HCT116 (cell line): ENCODE data around the gene SLC24A5. TPM values are rescaled to one million over a fixed set of nuclear protein-coding genes. Genes with fewer than 3 reads are reported as not detected.

Experiments
- ATAC-seq: fragments of 200-7000 bp; cut with Tn5 transposase; 2 replicates; pipeline ENCODE4 v1.9.1; 2020; ENCODE audit warnings: mild to moderate bottlenecking, moderate library complexity
- BruUV-seq: library from RNA; stranded (reverse); fragments of 400-500 nt; replicated peaks from 2 replicates; lab custom pipeline; 2021; lab: Mats Ljungman, UMichigan
- CTCF ChIA-PET: fragments of 300-600 bp; sonication (Branson Sonifier 250); formaldehyde crosslinking; loops from one replicate; lab custom pipeline; 2021; ENCODE audit warnings: antibody characterized with exemption; lab: Charles Lee
- POLR2A ChIA-PET: fragments of 300-600, 350-600 bp; sonication (Branson Sonifier 250); formaldehyde crosslinking; loops from one replicate; lab custom pipeline; 2021; ENCODE audit warnings: antibody characterized with exemption; lab: Charles Lee
- RAD21 ChIA-PET, 2 experiments: fragments of 300-600 bp; sonication (Branson Sonifier 250); formaldehyde crosslinking; loops; one replicate each; lab custom pipeline; 2023; ENCODE audit warnings: low total read pairs in 2 of 2; ENCODE audit not compliant: uncharacterized antibody in 2 of 2, unreplicated experiment in 2 of 2, low non-redundant PET in 1 of 2; lab: Charles Lee
- DNase-seq: peaks from one replicate; pipeline ENCODE4 v3.0.0-alpha.2; 2010; ENCODE audit warnings: low read depth, low spot score
- H2AFZ ChIP-seq: fragments of 200-600 bp; shearing (Covaris generic), sonication (generic); 2 replicates; pipeline ENCODE4 v1.6.1; 2017; ENCODE audit warnings: low read depth, mixed run types, mixed read lengths, antibody characterized with exemption, low read length; ENCODE audit not compliant: poor library complexity, severe bottlenecking
- H3K27ac ChIP-seq: 2 replicates; pipeline ENCODE4 v1.5.1; 2012; ENCODE audit warnings: low read depth, low read length
- H3K27me3 ChIP-seq: fragments of 200-600 bp; sonication (generic); 2 replicates; pipeline ENCODE4 v1.6.1; 2016; ENCODE audit warnings: mixed run types, low read length, mixed read lengths; ENCODE audit not compliant: insufficient read depth
- H3K36me3 ChIP-seq, 2 experiments: fragments of 200-500 bp in 1 of 2; fragments of 200-600 bp in 1 of 2; sonication (Bioruptor generic) in 1 of 2; sonication (generic) in 1 of 2; 2 replicates each; pipeline versions ENCODE4 v1.5.1 to v1.6.1; 2014 to 2016; ENCODE audit warnings: low read length in 2 of 2, inconsistent platforms in 1 of 2, mixed read lengths in 1 of 2, mixed run types in 1 of 2; ENCODE audit not compliant: insufficient read depth in 2 of 2, control insufficient read depth in 1 of 2
- H3K4me1 ChIP-seq, 2 experiments: fragments of 200-600 bp in 1 of 2; sonication (generic) in 1 of 2; 2 replicates each; pipeline versions ENCODE4 v1.5.1 to v1.6.1; 2012 to 2017; ENCODE audit warnings: low read length in 2 of 2, inconsistent platforms in 1 of 2, mild to moderate bottlenecking in 1 of 2, mixed read lengths in 1 of 2, mixed run types in 1 of 2, moderate library complexity in 1 of 2; ENCODE audit not compliant: insufficient read depth in 2 of 2, control insufficient read depth in 1 of 2
- H3K4me2 ChIP-seq: fragments of 200-600 bp; sonication (generic); 2 replicates; pipeline ENCODE4 v1.6.1; 2017; ENCODE audit warnings: mixed run types, low read length, mixed read lengths
- H3K4me3 ChIP-seq, 2 experiments: fragments of 200-600 bp in 1 of 2; sonication (generic) in 1 of 2; replicated peaks in 1 of 2; 2 replicates each; pipeline ENCODE4 v1.5.1; 2011 to 2016; ENCODE audit warnings: low read length in 2 of 2, control low read depth in 1 of 2, low read depth in 1 of 2, mild to moderate bottlenecking in 1 of 2, mixed read lengths in 1 of 2, mixed run types in 1 of 2
- H3K79me2 ChIP-seq: fragments of 200-600 bp; sonication (generic); 2 replicates; pipeline ENCODE4 v1.6.1; 2017; ENCODE audit warnings: mild to moderate bottlenecking, mixed run types, low read length, moderate library complexity, mixed read lengths; ENCODE audit not compliant: insufficient read depth
- H3K9ac ChIP-seq: fragments of 200-600 bp; sonication (generic); 2 replicates; pipeline ENCODE4 v1.6.1; 2016; ENCODE audit warnings: low read length, mixed read lengths
- H3K9me2 ChIP-seq: fragments of 200-600 bp; sonication (generic), shearing (Covaris generic); 2 replicates; pipeline ENCODE4 v1.6.1; 2017; ENCODE audit warnings: mixed run types, mild to moderate bottlenecking, moderate library complexity; ENCODE audit not compliant: insufficient read depth
- H3K9me3 ChIP-seq, 2 experiments: fragments of 200-500 bp in 1 of 2; fragments of 200-600 bp in 1 of 2; sonication (Bioruptor generic) in 1 of 2; sonication (generic) in 1 of 2; 2 replicates each; pipeline ENCODE4 v1.6.1; 2014 to 2017; ENCODE audit warnings: low read length in 2 of 2, mixed read lengths in 2 of 2, inconsistent platforms in 1 of 2, low read depth in 1 of 2, mild to moderate bottlenecking in 1 of 2, mixed run types in 1 of 2, moderate library complexity in 1 of 2; ENCODE audit not compliant: control insufficient read depth in 1 of 2, insufficient read depth in 1 of 2
- H4K20me1 ChIP-seq: fragments of 200-600 bp; sonication (generic), shearing (Covaris generic); 2 replicates; pipeline ENCODE4 v1.6.1; 2017; ENCODE audit warnings: mixed run types, mild to moderate bottlenecking, moderate library complexity; ENCODE audit not compliant: insufficient read depth
- CBX3 ChIP-seq: IDR thresholded peaks from 2 replicates; pipeline ENCODE4 v1.6.1; 2012; ENCODE audit warnings: low read depth
- CEBPB ChIP-seq: IDR thresholded peaks from 2 replicates; pipeline ENCODE4 v1.6.1; 2012; ENCODE audit warnings: low read depth
- ELF1 ChIP-seq: IDR thresholded peaks from 2 replicates; pipeline ENCODE4 v1.6.1; 2012; ENCODE audit warnings: low read depth, borderline replicate concordance
- EZH2 ChIP-seq: fragments of 200-600 bp; sonication (generic); IDR thresholded peaks from 2 replicates; pipeline ENCODE4 v1.6.1; 2017; ENCODE audit warnings: antibody characterized with exemption, mixed run types
- FOSL1 ChIP-seq: IDR thresholded peaks from 2 replicates; pipeline ENCODE4 v1.6.1; 2012; ENCODE audit warnings: low read depth
- JUND ChIP-seq: IDR thresholded peaks from 2 replicates; pipeline ENCODE4 v1.6.1; 2012
- POLR2AphosphoS5 ChIP-seq: IDR thresholded peaks from 2 replicates; pipeline ENCODE4 v1.6.1; 2011; ENCODE audit warnings: mild to moderate bottlenecking, low read depth, low read length, moderate library complexity
- RAD21 ChIP-seq: IDR thresholded peaks from 2 replicates; pipeline ENCODE4 v1.6.1; 2012; ENCODE audit warnings: low read depth, mild to moderate bottlenecking
- SIN3A ChIP-seq: IDR thresholded peaks from 2 replicates; pipeline ENCODE4 v1.6.1; 2012; ENCODE audit warnings: low read depth
- SP1 ChIP-seq: IDR thresholded peaks from 2 replicates; pipeline ENCODE4 v1.6.1; 2012; ENCODE audit warnings: low read depth
- SRF ChIP-seq: IDR thresholded peaks from 2 replicates; pipeline ENCODE4 v1.6.1; 2012; ENCODE audit warnings: low read depth
- TCF7L2 ChIP-seq: IDR thresholded peaks from 2 replicates; pipeline ENCODE4 v1.7.0; 2011; ENCODE audit warnings: borderline replicate concordance, inconsistent platforms; ENCODE audit not compliant: insufficient read depth, insufficient read length; ENCODE audit errors: extremely low read depth
- YY1 ChIP-seq: IDR thresholded peaks from 2 replicates; pipeline ENCODE4 v1.6.1; 2011; ENCODE audit warnings: low read length, low read depth, moderate library complexity, mild to moderate bottlenecking; ENCODE audit not compliant: insufficient replicate concordance; ENCODE audit errors: extremely low read depth
- ZNF274 ChIP-seq: fragments of 200-500 bp; sonication (Bioruptor generic); IDR thresholded peaks from 2 replicates; pipeline ENCODE4 v1.6.1; 2014; ENCODE audit warnings: mild to moderate bottlenecking, low read depth, low read length, inconsistent platforms
- intact Hi-C: fragments of 100-400 bp; cut with micrococcal nuclease; formaldehyde crosslinking; loops from 2 replicates; pipeline ENCODE4 v1.10.0; 2022
- total RNA-seq: library from RNA; stranded (reverse); gene quantifications from one replicate; pipeline ENCODE4 v1.2.1, GENCODE V29; 2021; ENCODE audit not compliant: unreplicated experiment
- TF ChIP-seq, protein P1 (sequence below): IDR thresholded peaks from 2 replicates; pipeline ENCODE4 v1.6.1; 2012
- TF ChIP-seq, protein P2 (sequence below): IDR thresholded peaks from 2 replicates; pipeline ENCODE4 v1.6.1; 2011; ENCODE audit warnings: mild to moderate bottlenecking, low read length, moderate library complexity; ENCODE audit not compliant: insufficient replicate concordance; ENCODE audit errors: extremely low read depth
- TF ChIP-seq, protein P3 (sequence below): IDR thresholded peaks from 2 replicates; pipeline ENCODE4 v1.6.1; 2012; ENCODE audit warnings: low read depth
- TF ChIP-seq, protein P4 (sequence below): IDR thresholded peaks from 2 replicates; pipeline ENCODE4 v1.6.1; 2012

SLC24A5 gene
- total RNA-seq, 1 experiment from 2014 or later, result not detected

DNA sequence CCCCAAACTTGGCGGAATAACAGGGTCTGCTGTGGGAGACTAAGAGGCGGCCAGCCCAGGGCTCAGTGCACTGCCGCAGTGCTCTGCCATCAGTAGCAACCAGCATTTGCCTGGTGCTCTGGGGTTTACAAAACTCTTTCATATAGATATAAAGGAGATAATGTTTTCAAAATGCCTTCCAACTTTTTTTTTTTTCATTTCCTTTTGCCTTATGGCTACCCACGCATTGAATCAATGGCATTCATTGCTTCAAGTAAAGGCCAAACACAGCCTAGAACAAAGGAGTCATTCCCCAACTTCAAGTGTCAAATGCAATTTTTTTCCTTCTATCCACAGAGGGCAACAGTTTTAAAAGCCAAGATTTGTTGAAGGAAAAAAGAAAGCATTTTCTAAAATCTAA lies 11.6 kb upstream of the SLC24A5 start (continued):
- TF ChIP-seq YY1, result no peak
- no peak for TF ChIP-seq EZH2
- TF ChIP-seq, protein P1, sequence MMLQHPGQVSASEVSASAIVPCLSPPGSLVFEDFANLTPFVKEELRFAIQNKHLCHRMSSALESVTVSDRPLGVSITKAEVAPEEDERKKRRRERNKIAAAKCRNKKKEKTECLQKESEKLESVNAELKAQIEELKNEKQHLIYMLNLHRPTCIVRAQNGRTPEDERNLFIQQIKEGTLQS, result no peak

DNA sequence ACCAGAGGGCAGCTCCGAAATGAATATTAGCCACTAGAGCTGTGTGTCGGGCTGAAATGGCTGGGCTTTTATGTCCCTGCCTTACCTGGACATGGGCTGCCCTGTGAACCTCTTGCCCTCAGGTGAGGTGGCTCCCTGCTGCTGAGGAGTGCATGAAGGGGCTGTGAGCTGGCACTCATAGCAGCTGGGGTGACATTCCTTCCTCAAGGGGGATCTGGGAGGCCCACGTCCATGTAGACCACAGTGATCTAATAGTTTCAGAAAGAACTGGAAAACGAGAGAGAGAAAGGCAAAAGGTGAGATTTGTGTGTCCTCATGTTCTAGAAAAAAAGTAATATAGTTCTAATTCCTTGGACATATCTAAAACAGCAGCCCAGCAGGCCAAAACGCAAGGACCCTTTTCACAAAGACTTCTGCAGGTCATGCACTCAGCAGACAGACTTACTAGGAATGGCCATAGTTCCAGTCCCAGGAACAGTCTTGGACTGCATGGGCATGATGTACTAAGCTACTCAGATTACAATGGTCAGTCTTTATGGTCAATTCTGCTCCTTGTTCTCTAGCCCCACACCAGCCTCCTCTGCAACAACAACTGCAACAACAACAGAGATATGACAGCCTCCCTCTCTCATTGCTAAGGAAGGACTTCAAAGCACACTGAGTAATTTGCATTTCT lies 10.8 kb upstream of the SLC24A5 start:
- no peak overlapping the region for H3K4me2 ChIP-seq
- TF ChIP-seq FOSL1 (no peak), ELF1 (no peak), SIN3A (no peak), POLR2AphosphoS5 (no peak), CEBPB (no peak), TCF7L2 (no peak), SP1 (no peak), JUND (no peak), RAD21 (no peak), SRF (no peak), CBX3 (no peak), ZNF274 (no peak)
- TF ChIP-seq, protein P1, result no peak
- TF ChIP-seq, protein P2, sequence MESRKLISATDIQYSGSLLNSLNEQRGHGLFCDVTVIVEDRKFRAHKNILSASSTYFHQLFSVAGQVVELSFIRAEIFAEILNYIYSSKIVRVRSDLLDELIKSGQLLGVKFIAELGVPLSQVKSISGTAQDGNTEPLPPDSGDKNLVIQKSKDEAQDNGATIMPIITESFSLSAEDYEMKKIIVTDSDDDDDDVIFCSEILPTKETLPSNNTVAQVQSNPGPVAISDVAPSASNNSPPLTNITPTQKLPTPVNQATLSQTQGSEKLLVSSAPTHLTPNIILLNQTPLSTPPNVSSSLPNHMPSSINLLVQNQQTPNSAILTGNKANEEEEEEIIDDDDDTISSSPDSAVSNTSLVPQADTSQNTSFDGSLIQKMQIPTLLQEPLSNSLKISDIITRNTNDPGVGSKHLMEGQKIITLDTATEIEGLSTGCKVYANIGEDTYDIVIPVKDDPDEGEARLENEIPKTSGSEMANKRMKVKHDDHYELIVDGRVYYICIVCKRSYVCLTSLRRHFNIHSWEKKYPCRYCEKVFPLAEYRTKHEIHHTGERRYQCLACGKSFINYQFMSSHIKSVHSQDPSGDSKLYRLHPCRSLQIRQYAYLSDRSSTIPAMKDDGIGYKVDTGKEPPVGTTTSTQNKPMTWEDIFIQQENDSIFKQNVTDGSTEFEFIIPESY, result no peak
- TF ChIP-seq, protein P3, sequence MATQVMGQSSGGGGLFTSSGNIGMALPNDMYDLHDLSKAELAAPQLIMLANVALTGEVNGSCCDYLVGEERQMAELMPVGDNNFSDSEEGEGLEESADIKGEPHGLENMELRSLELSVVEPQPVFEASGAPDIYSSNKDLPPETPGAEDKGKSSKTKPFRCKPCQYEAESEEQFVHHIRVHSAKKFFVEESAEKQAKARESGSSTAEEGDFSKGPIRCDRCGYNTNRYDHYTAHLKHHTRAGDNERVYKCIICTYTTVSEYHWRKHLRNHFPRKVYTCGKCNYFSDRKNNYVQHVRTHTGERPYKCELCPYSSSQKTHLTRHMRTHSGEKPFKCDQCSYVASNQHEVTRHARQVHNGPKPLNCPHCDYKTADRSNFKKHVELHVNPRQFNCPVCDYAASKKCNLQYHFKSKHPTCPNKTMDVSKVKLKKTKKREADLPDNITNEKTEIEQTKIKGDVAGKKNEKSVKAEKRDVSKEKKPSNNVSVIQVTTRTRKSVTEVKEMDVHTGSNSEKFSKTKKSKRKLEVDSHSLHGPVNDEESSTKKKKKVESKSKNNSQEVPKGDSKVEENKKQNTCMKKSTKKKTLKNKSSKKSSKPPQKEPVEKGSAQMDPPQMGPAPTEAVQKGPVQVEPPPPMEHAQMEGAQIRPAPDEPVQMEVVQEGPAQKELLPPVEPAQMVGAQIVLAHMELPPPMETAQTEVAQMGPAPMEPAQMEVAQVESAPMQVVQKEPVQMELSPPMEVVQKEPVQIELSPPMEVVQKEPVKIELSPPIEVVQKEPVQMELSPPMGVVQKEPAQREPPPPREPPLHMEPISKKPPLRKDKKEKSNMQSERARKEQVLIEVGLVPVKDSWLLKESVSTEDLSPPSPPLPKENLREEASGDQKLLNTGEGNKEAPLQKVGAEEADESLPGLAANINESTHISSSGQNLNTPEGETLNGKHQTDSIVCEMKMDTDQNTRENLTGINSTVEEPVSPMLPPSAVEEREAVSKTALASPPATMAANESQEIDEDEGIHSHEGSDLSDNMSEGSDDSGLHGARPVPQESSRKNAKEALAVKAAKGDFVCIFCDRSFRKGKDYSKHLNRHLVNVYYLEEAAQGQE, result no peak
- TF ChIP-seq, protein P4, sequence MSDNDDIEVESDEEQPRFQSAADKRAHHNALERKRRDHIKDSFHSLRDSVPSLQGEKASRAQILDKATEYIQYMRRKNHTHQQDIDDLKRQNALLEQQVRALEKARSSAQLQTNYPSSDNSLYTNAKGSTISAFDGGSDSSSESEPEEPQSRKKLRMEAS, result no peak

More for the DNA sequence above, 10.8 kb upstream of the SLC24A5 start:
- H3K4me1 ChIP-seq, result no peaks in the 10 kb centered on the region
- no peak for DNase-seq
- H3K79me2 ChIP-seq, result no peaks in the 10 kb centered on the region
- intact Hi-C loops, result no loop called here
- no peaks in the 10 kb centered on the region for H4K20me1 ChIP-seq
- CTCF ChIA-PET, result no interaction called here
- no peaks in the 10 kb centered on the region for H3K9me3 ChIP-seq
- H3K27me3 ChIP-seq, result no peaks in the 10 kb centered on the region; the same call in 1 of the 2 replicates
- no peaks in the 10 kb centered on the region for H3K36me3 ChIP-seq
- BruUV-seq, result no TSS peak
- H2AFZ ChIP-seq, result no peak overlapping the region
- H3K4me3 ChIP-seq, result no peak overlapping the region
- RAD21 ChIA-PET, result no interaction called here
- H3K9me2 ChIP-seq, result no peaks in the 10 kb centered on the region
- ATAC-seq, result no peak
- no peak overlapping the region for H3K27ac ChIP-seq
- no peak overlapping the region for H3K9ac ChIP-seq
- POLR2A ChIA-PET, result no interaction called here
